Brain microvascular endothelial cell (primary cell): ENCODE data around the gene RAN.
"Not testable (repeated sequence)": the region's sequence is repeated elsewhere in the genome, so short reads cannot be mapped to it uniquely, and the experiment has no call there.

Experiments used
- DNase-seq: peaks from one replicate; pipeline ENCODE4 v3.0.0-alpha.2; 2020
- H3K27ac ChIP-seq: fragments of 250-450 bp; sonication (Bioruptor Pico); 2 replicates; pipeline ENCODE4 v1.5.1; 2020; ENCODE audit warnings: mild to moderate bottlenecking, moderate library complexity
- H3K27me3 ChIP-seq: fragments of 250-450 bp; sonication (Bioruptor Pico); replicated peaks from 2 replicates; pipeline ENCODE4 v1.5.1; 2020; ENCODE audit warnings: mild to moderate bottlenecking
- H3K36me3 ChIP-seq: fragments of 250-450 bp; sonication (Bioruptor Pico); replicated peaks from 2 replicates; pipeline ENCODE4 v1.5.1; 2020; ENCODE audit warnings: mild to moderate bottlenecking
- H3K4me3 ChIP-seq: 2 replicates; pipeline ENCODE4 v1.5.1; 2011; ENCODE audit warnings: low read depth, mild to moderate bottlenecking, control low read depth, low read length, moderate library complexity
- CTCF ChIP-seq: IDR thresholded peaks from 2 replicates; pipeline ENCODE4 v1.5.1; 2011; ENCODE audit warnings: low read depth, mild to moderate bottlenecking, moderate library complexity, low read length, control low read depth, inconsistent platforms; ENCODE audit errors: missing control alignments
- in situ Hi-C: cut with HindIII; loops from 2 replicates; pipeline ENCODE4 v1.10.0; 2017; ENCODE audit warnings: low sequenced_read_pairs, low pct_ligation_motif_present

The RAN gene

DNA sequence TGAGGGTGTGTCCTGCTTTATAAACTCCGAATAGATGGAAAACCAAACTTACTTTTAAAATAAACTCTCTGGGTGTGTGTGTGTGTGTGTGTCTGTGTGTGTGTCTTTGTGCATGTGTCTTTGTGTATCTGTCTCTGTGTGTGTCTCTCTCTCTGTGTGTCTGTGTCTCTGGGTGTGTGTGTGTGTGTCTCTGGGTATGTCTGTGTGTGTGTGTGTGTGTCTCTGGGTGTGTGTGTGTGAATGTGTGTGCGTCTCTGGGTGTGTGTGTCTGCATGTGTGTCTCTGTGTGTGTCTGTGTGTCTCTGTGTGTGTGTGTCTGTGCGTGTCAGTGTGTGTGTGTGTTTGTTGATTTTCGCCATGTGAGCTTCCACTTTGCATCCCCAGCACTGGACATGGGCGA, 9.2 kb downstream of the RAN start:
- no peak for TF ChIP-seq CTCF
- H3K36me3 ChIP-seq = peaks cover 11% of the 10 kb centered on the region
- H3K4me3 ChIP-seq = no peak overlapping the region
- H3K27me3 ChIP-seq = no peaks in the 10 kb centered on the region
- in situ Hi-C loops = no loop called here
- DNase-seq = no peak
- H3K27ac ChIP-seq = no peak overlapping the region

GRCh38 chr12:130881548-130881947, 9.7 kb downstream of the RAN start:
- no peak for DNase-seq
- in situ Hi-C loops = no loop called here
- Histone ChIP-seq H3K36me3 (peaks cover 6% of the 10 kb centered on the region), H3K27ac (no peak overlapping the region), H3K4me3 (no peak overlapping the region), H3K27me3 (no peaks in the 10 kb centered on the region)
- no peak for TF ChIP-seq CTCF

GRCh38 chr12:130887190-130887589, 15.3 kb downstream of the RAN start:
- H3K27me3 ChIP-seq, DNase-seq, in situ Hi-C loops: not testable (repeated sequence)

DNA sequence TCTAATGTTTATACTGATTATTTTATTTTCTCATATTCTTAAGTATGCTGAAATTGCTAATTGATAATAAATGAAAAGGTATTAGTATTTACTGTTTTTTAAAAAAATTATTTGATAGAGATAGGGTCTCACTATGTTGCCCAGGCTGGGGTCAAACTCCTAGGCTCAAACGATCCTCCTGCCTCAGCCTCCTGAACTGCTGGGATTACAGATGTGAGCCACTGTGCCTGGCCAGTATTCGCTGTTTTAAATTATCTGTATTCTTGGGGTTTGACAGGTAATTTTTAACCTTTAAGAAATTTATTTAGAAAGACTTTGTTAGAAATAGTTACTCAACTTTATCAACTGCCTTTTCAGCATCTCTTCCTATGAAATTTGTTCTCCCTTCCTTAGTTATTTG, 32.2 kb downstream of the RAN start:
- Histone ChIP-seq H3K36me3 (no peaks in the 10 kb centered on the region), H3K27me3 (no peaks in the 10 kb centered on the region), H3K4me3 (no peak overlapping the region), H3K27ac (no peak overlapping the region)
- no peak for DNase-seq
- no peak for TF ChIP-seq CTCF
- in situ Hi-C loops = no loop called here

More at GRCh38 chr12:130887190-130887589, 15.3 kb downstream of the RAN start:
- not testable (repeated sequence) for H3K4me3 ChIP-seq, H3K36me3 ChIP-seq, H3K27ac ChIP-seq

DNA sequence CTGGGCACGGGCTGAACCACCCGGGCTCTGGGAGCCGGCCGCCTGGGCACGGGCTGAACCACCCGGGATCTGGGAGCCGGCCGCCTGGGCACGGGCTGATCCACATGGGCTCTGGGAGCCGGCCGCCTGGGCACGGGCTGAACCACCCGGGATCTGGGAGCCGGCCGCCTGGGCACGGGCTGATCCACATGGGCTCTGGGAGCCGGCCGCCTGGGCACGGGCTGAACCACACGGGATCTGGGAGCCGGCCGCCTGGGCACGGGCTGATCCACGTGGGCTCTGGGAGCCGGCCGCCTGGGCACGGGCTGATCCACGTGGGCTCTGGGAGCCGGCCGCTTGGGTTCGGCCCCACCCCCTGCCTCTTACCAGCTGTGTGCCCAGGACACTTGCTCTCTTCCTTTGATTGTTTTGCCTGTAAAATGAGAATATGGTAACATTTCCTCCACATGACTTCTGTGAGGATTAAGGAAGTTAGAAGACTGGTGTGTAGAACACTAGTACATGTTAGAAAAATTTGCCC, 33.1 kb downstream of the RAN start:
- in situ Hi-C loops, H3K4me3 ChIP-seq, DNase-seq, H3K27me3 ChIP-seq, H3K36me3 ChIP-seq, H3K27ac ChIP-seq: not testable (repeated sequence)

DNA sequence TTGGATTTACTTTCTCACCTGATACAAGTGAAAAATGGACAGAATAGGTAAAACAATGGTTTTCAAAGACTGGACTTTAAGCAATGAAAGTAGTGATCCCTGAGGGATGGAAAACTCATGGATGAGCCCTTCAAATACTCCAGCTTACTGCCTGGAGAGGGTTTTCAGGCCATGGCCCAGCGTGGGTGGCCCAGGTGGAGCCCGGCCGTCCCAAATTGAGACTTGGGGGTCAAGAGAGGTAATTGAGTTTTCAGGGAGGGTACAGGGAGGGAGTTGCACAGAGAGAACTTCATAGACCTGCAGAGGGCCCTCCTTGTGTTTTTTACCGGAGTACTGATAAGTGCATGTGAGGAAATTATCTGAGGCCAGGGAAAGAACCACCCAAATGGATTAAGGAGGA, 37.2 kb downstream of the RAN start:
- DNase-seq = no peak
- no peaks in the 10 kb centered on the region for H3K27me3 ChIP-seq
- H3K27ac ChIP-seq = no peak overlapping the region
- H3K36me3 ChIP-seq = no peaks in the 10 kb centered on the region
- H3K4me3 ChIP-seq = no peak overlapping the region
- TF ChIP-seq CTCF = no peak
- in situ Hi-C loops = no loop called here

DNA sequence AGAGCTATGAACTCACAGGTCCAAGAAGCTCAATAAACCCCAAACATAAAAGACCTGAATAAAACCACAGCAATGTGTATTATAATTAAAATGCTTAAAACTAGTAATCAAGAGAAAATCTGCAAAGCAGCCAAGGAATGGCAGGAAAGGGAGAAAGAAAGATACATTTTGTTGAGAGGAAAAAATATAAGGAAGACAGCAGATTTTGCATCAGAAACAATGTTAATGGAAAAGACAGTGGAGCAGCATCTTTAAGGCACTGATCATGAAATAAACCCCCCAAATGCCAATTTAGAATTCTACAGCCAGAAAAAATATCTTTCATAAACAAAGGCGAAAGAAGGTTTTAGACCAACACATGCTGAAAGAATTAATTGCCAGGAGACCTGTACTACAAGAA, 39.3 kb downstream of the RAN start:
- DNase-seq = no peak
- H3K36me3 ChIP-seq = no peaks in the 10 kb centered on the region
- no peak overlapping the region for H3K27ac ChIP-seq
- in situ Hi-C loops = no loop called here
- no peaks in the 10 kb centered on the region for H3K27me3 ChIP-seq
- H3K4me3 ChIP-seq = no peak overlapping the region
- no peak for TF ChIP-seq CTCF
